ENCODE results near the gene RAD51B. TPM values are rescaled to one million over a fixed set of nuclear protein-coding genes. Genes with fewer than 3 reads are reported as not detected.

Gene RAD51B
- total RNA-seq, 4 donors from 2014 or later: 12.6 to 26.4 (median 16.7) TPM

GRCh38 chr14:68377459-68377858 lies 557.9 kb downstream of the RAD51B start:
- peak overlapping the region; percentile 11 to 89 (median 70) for H3K27ac ChIP-seq
- H3K27me3 ChIP-seq: no peaks in the 10 kb centered on the region
- TF ChIP-seq, protein P1, sequence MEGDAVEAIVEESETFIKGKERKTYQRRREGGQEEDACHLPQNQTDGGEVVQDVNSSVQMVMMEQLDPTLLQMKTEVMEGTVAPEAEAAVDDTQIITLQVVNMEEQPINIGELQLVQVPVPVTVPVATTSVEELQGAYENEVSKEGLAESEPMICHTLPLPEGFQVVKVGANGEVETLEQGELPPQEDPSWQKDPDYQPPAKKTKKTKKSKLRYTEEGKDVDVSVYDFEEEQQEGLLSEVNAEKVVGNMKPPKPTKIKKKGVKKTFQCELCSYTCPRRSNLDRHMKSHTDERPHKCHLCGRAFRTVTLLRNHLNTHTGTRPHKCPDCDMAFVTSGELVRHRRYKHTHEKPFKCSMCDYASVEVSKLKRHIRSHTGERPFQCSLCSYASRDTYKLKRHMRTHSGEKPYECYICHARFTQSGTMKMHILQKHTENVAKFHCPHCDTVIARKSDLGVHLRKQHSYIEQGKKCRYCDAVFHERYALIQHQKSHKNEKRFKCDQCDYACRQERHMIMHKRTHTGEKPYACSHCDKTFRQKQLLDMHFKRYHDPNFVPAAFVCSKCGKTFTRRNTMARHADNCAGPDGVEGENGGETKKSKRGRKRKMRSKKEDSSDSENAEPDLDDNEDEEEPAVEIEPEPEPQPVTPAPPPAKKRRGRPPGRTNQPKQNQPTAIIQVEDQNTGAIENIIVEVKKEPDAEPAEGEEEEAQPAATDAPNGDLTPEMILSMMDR (IDR thresholded peaks at IDR 0.05): no peak
- TF ChIP-seq EP300 (IDR thresholded peaks at IDR 0.05): peak in 1 of 2 donors; percentile 85
- peak in 1 of 2 donors; percentile 17 for TF ChIP-seq POLR2A (IDR thresholded peaks at IDR 0.05)
- no peak overlapping the region for H3K4me3 ChIP-seq
- peaks cover 0 to 52% (median 21%) of the 10 kb centered on the region in 4 donors for H3K4me1 ChIP-seq
- DNase-seq (ENCODE audit: low spot score in 2 of 2): peak; percentile 48 to 67
- 15 to 20% methylated on average over 8 of the region's 8 CpGs for WGBS, 2 donors
- no peaks in the 10 kb centered on the region for H3K9me3 ChIP-seq
- no peaks in the 10 kb centered on the region for H3K36me3 ChIP-seq

DNA sequence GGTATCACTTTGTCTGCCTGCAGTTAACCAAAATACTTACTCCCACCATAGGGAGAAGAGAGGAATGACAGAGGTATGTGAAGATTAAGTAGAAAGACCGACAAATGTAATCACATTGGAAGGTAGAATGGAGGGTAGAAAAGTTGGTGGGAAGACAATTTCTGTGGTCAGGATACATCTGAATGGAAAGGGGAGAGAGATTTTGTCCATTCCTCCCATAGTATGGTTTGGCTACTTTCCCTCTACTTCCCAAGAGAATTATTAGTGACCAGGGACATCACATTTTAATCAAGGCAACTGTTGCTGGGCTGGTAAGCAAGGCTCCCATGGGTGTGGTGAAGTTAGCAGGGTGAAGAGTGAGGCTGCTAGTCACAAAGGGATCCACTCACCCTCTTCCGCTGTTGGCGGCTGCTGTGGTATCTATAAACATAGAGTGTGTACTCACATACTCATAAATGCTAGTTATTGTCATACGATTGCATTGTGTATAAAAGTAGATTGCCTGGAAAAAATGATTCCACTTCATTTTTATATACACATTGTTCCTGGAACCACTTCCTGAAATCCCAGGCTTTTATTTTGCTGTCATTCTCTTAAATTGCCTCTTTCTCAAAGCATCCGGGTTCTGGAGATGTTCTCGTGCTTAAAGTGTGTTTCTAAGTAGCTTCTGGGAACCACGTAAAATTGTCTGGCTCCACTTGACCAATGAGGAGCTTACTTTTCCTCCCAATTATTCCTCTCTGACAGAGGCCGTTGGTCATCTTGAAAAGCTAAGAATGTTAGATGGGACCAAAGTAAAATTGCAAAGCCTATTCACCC lies 560.1 kb downstream of the RAD51B start:
- no peaks in the 10 kb centered on the region for H3K36me3 ChIP-seq

DNA sequence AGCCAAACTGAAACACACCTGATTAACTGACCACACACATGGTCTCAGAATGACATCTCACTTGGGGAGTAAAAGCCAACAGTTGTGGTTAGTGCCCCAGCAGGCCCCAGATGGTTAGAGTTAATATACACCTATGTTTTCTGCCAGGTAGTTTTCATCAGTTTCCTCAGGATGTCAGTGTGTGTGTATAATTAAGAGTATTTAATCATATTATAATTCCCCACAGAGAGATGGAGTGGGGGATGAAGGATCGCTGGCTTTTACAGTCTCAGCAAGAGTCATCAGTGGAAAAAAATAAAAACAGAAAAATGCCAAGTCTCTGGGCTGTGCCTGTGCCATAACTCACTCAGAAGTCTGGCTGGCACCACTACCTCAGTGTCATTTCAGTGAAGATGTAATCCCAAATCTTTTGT lies 560.8 kb downstream of the RAD51B start:
- Histone ChIP-seq H3K9me3 (no peaks in the 10 kb centered on the region), H3K4me1 (peaks cover 0 to 57% (median 33%) of the 10 kb centered on the region in 4 donors), H3K27ac (peak overlapping the region in 1 of 4 donors; percentile 1), H3K4me3 (no peak overlapping the region), H3K36me3 (no peaks in the 10 kb centered on the region), H3K27me3 (no peaks in the 10 kb centered on the region)
- TF ChIP-seq POLR2A (IDR thresholded peaks at IDR 0.05) (no peak), EP300 (IDR thresholded peaks at IDR 0.05) (no peak)
- TF ChIP-seq, protein P1 (IDR thresholded peaks at IDR 0.05): no peak
- WGBS, 2 donors: 37 to 57% methylated on average over 1 of the region's 1 CpG
- DNase-seq (ENCODE audit: low spot score in 2 of 2): no peak

More for the DNA sequence above, 560.1 kb downstream of the RAD51B start:
- TF ChIP-seq POLR2A (IDR thresholded peaks at IDR 0.05) (no peak), EP300 (IDR thresholded peaks at IDR 0.05) (no peak)
- TF ChIP-seq, protein P1 (IDR thresholded peaks at IDR 0.05): no peak
- no peak for DNase-seq (ENCODE audit: low spot score in 2 of 2)
- Histone ChIP-seq H3K4me1 (peaks cover 0 to 60% (median 34%) of the 10 kb centered on the region in 4 donors), H3K9me3 (no peaks in the 10 kb centered on the region), H3K27ac (peak overlapping the region in 2 of 4 donors; percentile 1 to 89), H3K27me3 (no peaks in the 10 kb centered on the region), H3K4me3 (no peak overlapping the region)
- 80 to 81% methylated on average over 8 of the region's 8 CpGs for WGBS, 2 donors

GRCh38 chr14:68384335-68384734 lies 564.8 kb downstream of the RAD51B start:
- WGBS, 2 donors: 48 to 50% methylated on average over 6 of the region's 6 CpGs
- DNase-seq (ENCODE audit: low spot score in 2 of 2): peak in 1 of 2 donors; percentile 55
- Histone ChIP-seq H3K4me3 (no peak overlapping the region), H3K36me3 (no peaks in the 10 kb centered on the region), H3K27me3 (no peaks in the 10 kb centered on the region), H3K27ac (peak overlapping the region; percentile 24 to 84 (median 70)), H3K9me3 (no peaks in the 10 kb centered on the region), H3K4me1 (peaks cover 0 to 35% (median 14%) of the 10 kb centered on the region in 4 donors)
- TF ChIP-seq POLR2A (IDR thresholded peaks at IDR 0.05) (no peak), EP300 (IDR thresholded peaks at IDR 0.05) (peak in 1 of 2 donors; percentile 86)

GRCh38 chr14:68384881-68385280 lies 565.3 kb downstream of the RAD51B start:
- no peaks in the 10 kb centered on the region for H3K9me3 ChIP-seq
- peak overlapping the region in 3 of 4 donors; percentile 62 to 84 (median 77) for H3K27ac ChIP-seq
- H3K36me3 ChIP-seq: no peaks in the 10 kb centered on the region
- no peak overlapping the region for H3K4me3 ChIP-seq
- peaks cover 0 to 32% (median 14%) of the 10 kb centered on the region in 4 donors for H3K4me1 ChIP-seq
- H3K27me3 ChIP-seq: no peaks in the 10 kb centered on the region
- DNase-seq (ENCODE audit: low spot score in 2 of 2): no peak
- TF ChIP-seq EP300 (IDR thresholded peaks at IDR 0.05): no peak
- TF ChIP-seq, protein P1 (IDR thresholded peaks at IDR 0.05): no peak
- TF ChIP-seq POLR2A (IDR thresholded peaks at IDR 0.05): no peak
- 72 to 76% methylated on average over 9 of the region's 9 CpGs for WGBS, 2 donors

Data from tibial nerve (tissue), 4 donors.